ENCODE measurements around the gene PLEKHS1. TPM values are rescaled to one million over a fixed set of nuclear protein-coding genes. Genes with fewer than 3 reads are reported as not detected.
"Not testable (repeated sequence)": the region's sequence is repeated elsewhere in the genome, so short reads cannot be mapped to it uniquely, and the experiment has no call there.

Gene PLEKHS1
- total and polyA plus RNA-seq, 4 experiments from 2014 or later = 0.12 TPM; not detected in 3

GRCh38 chr10:113788604-113789083 is 37.2 kb downstream of the PLEKHS1 start:
- Mint-ChIP-seq H3K9me3 (no peaks in the 10 kb centered on the region), H3K27ac (no peak overlapping the region), H3K27me3 (peaks cover 9 to 23% of the 10 kb centered on the region in 2 donors), H3K4me3 (no peak overlapping the region), H3K36me3 (no peaks in the 10 kb centered on the region), H3K4me1 (no peaks in the 10 kb centered on the region)
- H3K27ac ChIP-seq (ENCODE audit: low read depth, low read length) = no peak overlapping the region
- POLR2A ChIA-PET (ENCODE audit: partially characterized antibody) = no interaction called here
- intact Hi-C loops (cut with micrococcal nuclease) = no loop called here
- no peak for DNase-seq
- H3K27me3 ChIP-seq (ENCODE audit: insufficient read depth, low read length) = peaks cover 3% of the 10 kb centered on the region
- no peaks in the 10 kb centered on the region for H3K4me1 ChIP-seq (ENCODE audit: insufficient read depth, low read length)
- H3K9me3 ChIP-seq (ENCODE audit: control insufficient read depth in 1 of 2, low read length in 2 of 2) = no peaks in the 10 kb centered on the region
- no peaks in the 10 kb centered on the region for H3K36me3 ChIP-seq (ENCODE audit: insufficient read depth, low read length)
- H3K4me3 ChIP-seq (ENCODE audit: low read length in 2 of 2) = no peak overlapping the region
- CTCF ChIA-PET (ENCODE audit: partially characterized antibody) = no interaction called here

- no peak overlapping the region for H3K27ac ChIP-seq (ENCODE audit: low read depth, low read length)
- no peaks in the 10 kb centered on the region for H3K36me3 Mint-ChIP-seq
- no peak overlapping the region for H3K4me3 Mint-ChIP-seq
- H3K4me3 ChIP-seq (ENCODE audit: low read length in 2 of 2) = no peak overlapping the region
- CTCF ChIA-PET (ENCODE audit: partially characterized antibody) = interaction anchor here (1.3 to 1.8 kb wide), 3 partner anchors 11 to 311 kb away, joined by 3 to 9 read pairs (median 4); no protein-coding TSS in a partner anchor
- no peaks in the 10 kb centered on the region for H3K4me1 ChIP-seq (ENCODE audit: insufficient read depth, low read length)
- H3K4me1 Mint-ChIP-seq = no peaks in the 10 kb centered on the region
- DNase-seq = no peak
- H3K27me3 Mint-ChIP-seq = peaks cover 18 to 25% of the 10 kb centered on the region in 2 donors
- intact Hi-C loops (cut with micrococcal nuclease) = no loop called here
- no peaks in the 10 kb centered on the region for H3K9me3 ChIP-seq (ENCODE audit: control insufficient read depth in 1 of 2, low read length in 2 of 2)
- no peak overlapping the region for H3K27ac Mint-ChIP-seq
- H3K27me3 ChIP-seq (ENCODE audit: insufficient read depth, low read length) = peaks cover 3% of the 10 kb centered on the region
- H3K36me3 ChIP-seq (ENCODE audit: insufficient read depth, low read length) = no peaks in the 10 kb centered on the region
- POLR2A ChIA-PET (ENCODE audit: partially characterized antibody) = no interaction called here
- H3K9me3 Mint-ChIP-seq = no peaks in the 10 kb centered on the region
These were observed 40.2 kb downstream of the PLEKHS1 start for GRCh38 chr10:113791691-113792090.

- peaks cover 6% of the 10 kb centered on the region for H3K27me3 ChIP-seq (ENCODE audit: insufficient read depth, low read length)
- ChIA-PET POLR2A (ENCODE audit: partially characterized antibody) (interaction anchor here (0.9 kb wide), 1 partner anchor 1055 kb away, joined by 3 read pairs; no protein-coding TSS in a partner anchor), CTCF (ENCODE audit: partially characterized antibody) (interaction anchor here (1.1 to 9.9 kb wide), 3 partner anchors 9 to 302 kb away, joined by 3 to 129 read pairs (median 6); no protein-coding TSS in a partner anchor)
- H3K27ac ChIP-seq (ENCODE audit: low read depth, low read length) = no peak overlapping the region
- no peaks in the 10 kb centered on the region for H3K4me1 ChIP-seq (ENCODE audit: insufficient read depth, low read length)
- peaks cover 6 to 15% of the 10 kb centered on the region in 2 donors for H3K27me3 Mint-ChIP-seq
- H3K36me3 Mint-ChIP-seq = no peaks in the 10 kb centered on the region
- no peak overlapping the region for H3K27ac Mint-ChIP-seq
- peaks cover 0 to 3% (median 1%) of the 10 kb centered on the region in 4 donors for H3K4me1 Mint-ChIP-seq
- no peak for DNase-seq
- H3K36me3 ChIP-seq (ENCODE audit: insufficient read depth, low read length) = no peaks in the 10 kb centered on the region
- H3K4me3 ChIP-seq (ENCODE audit: low read length in 2 of 2) = no peak overlapping the region
- intact Hi-C loops (cut with micrococcal nuclease) = no loop called here
- H3K9me3 ChIP-seq (ENCODE audit: control insufficient read depth in 1 of 2, low read length in 2 of 2) = no peaks in the 10 kb centered on the region
- H3K4me3 Mint-ChIP-seq = no peak overlapping the region
- H3K9me3 Mint-ChIP-seq = no peaks in the 10 kb centered on the region
These were observed 50.1 kb downstream of the PLEKHS1 start for GRCh38 chr10:113801569-113801968.

GRCh38 chr10:113802997-113803396 is 51.5 kb downstream of the PLEKHS1 start:
- H3K4me1 Mint-ChIP-seq = peaks cover 0 to 3% (median 1%) of the 10 kb centered on the region in 4 donors
- H3K4me3 ChIP-seq (ENCODE audit: low read length in 2 of 2) = no peak overlapping the region
- no peaks in the 10 kb centered on the region for H3K4me1 ChIP-seq (ENCODE audit: insufficient read depth, low read length)
- no peaks in the 10 kb centered on the region for H3K36me3 Mint-ChIP-seq
- CTCF ChIA-PET (ENCODE audit: partially characterized antibody) = interaction anchor here (1.2 to 9.9 kb wide), 3 partner anchors 13 to 301 kb away, joined by 3 to 129 read pairs (median 3); no protein-coding TSS in a partner anchor
- peaks cover 6% of the 10 kb centered on the region for H3K27me3 ChIP-seq (ENCODE audit: insufficient read depth, low read length)
- peaks cover 6 to 15% of the 10 kb centered on the region in 2 donors for H3K27me3 Mint-ChIP-seq
- intact Hi-C loops (cut with micrococcal nuclease) = no loop called here
- H3K4me3 Mint-ChIP-seq = no peak overlapping the region
- no peak overlapping the region for H3K27ac Mint-ChIP-seq
- no peaks in the 10 kb centered on the region for H3K9me3 Mint-ChIP-seq
- H3K27ac ChIP-seq (ENCODE audit: low read depth, low read length) = no peak overlapping the region
- no peaks in the 10 kb centered on the region for H3K9me3 ChIP-seq (ENCODE audit: control insufficient read depth in 1 of 2, low read length in 2 of 2)
- no peak for DNase-seq
- POLR2A ChIA-PET (ENCODE audit: partially characterized antibody) = no interaction called here
- H3K36me3 ChIP-seq (ENCODE audit: insufficient read depth, low read length) = no peaks in the 10 kb centered on the region

GRCh38 chr10:113806503-113806902 is 55.0 kb downstream of the PLEKHS1 start:
- H3K9me3 Mint-ChIP-seq = peaks cover 0 to 2% (median 0%) of the 10 kb centered on the region in 8 donors
- no peak overlapping the region for H3K4me3 Mint-ChIP-seq
- no peaks in the 10 kb centered on the region for H3K36me3 Mint-ChIP-seq
- ChIA-PET POLR2A (ENCODE audit: partially characterized antibody) (interaction anchor here (0.5 kb wide), 1 partner anchor 1460 kb away, joined by 3 read pairs; no protein-coding TSS in a partner anchor), CTCF (ENCODE audit: partially characterized antibody) (interaction anchor here (0.9 to 1.2 kb wide), 5 partner anchors 9 to 309 kb away, joined by 3 to 6 read pairs (median 3); no protein-coding TSS in a partner anchor)
- peaks cover 13 to 19% of the 10 kb centered on the region in 2 donors for H3K27me3 Mint-ChIP-seq
- no peak overlapping the region for H3K27ac Mint-ChIP-seq
- Histone ChIP-seq H3K4me1 (ENCODE audit: insufficient read depth, low read length) (no peaks in the 10 kb centered on the region), H3K9me3 (ENCODE audit: control insufficient read depth in 1 of 2, low read length in 2 of 2) (no peaks in the 10 kb centered on the region), H3K27me3 (ENCODE audit: insufficient read depth, low read length) (peaks cover 6% of the 10 kb centered on the region), H3K4me3 (ENCODE audit: low read length in 2 of 2) (no peak overlapping the region), H3K27ac (ENCODE audit: low read depth, low read length) (no peak overlapping the region), H3K36me3 (ENCODE audit: insufficient read depth, low read length) (no peaks in the 10 kb centered on the region)
- H3K4me1 Mint-ChIP-seq = no peaks in the 10 kb centered on the region
- intact Hi-C loops (cut with micrococcal nuclease) = no loop called here
- DNase-seq = no peak

- DNase-seq = no peak
- ChIA-PET CTCF (ENCODE audit: partially characterized antibody) (interaction anchor here (1.3 kb wide), 2 partner anchors 9 to 295 kb away, joined by 3 to 4 read pairs; no protein-coding TSS in a partner anchor), POLR2A (ENCODE audit: partially characterized antibody) (no interaction called here)
- Mint-ChIP-seq H3K27ac (no peak overlapping the region), H3K27me3 (peaks cover 13 to 23% of the 10 kb centered on the region in 2 donors), H3K36me3 (no peaks in the 10 kb centered on the region), H3K4me1 (no peaks in the 10 kb centered on the region), H3K9me3 (peaks cover 0 to 9% (median 0%) of the 10 kb centered on the region in 8 donors), H3K4me3 (no peak overlapping the region)
- Histone ChIP-seq H3K4me3 (ENCODE audit: low read length in 2 of 2) (no peak overlapping the region), H3K4me1 (ENCODE audit: insufficient read depth, low read length) (no peaks in the 10 kb centered on the region), H3K27ac (ENCODE audit: low read depth, low read length) (no peak overlapping the region), H3K36me3 (ENCODE audit: insufficient read depth, low read length) (no peaks in the 10 kb centered on the region), H3K27me3 (ENCODE audit: insufficient read depth, low read length) (peaks cover 6% of the 10 kb centered on the region), H3K9me3 (ENCODE audit: control insufficient read depth in 1 of 2, low read length in 2 of 2) (no peaks in the 10 kb centered on the region)
- intact Hi-C loops (cut with micrococcal nuclease) = no loop called here
These were observed 56.7 kb downstream of the PLEKHS1 start for GRCh38 chr10:113808168-113808567.

GRCh38 chr10:113814700-113815099 is 63.2 kb downstream of the PLEKHS1 start:
- DNase-seq; H3K4me3 ChIP-seq (ENCODE audit: low read length in 2 of 2); H3K27ac ChIP-seq (ENCODE audit: low read depth, low read length); H3K27me3 Mint-ChIP-seq; POLR2A ChIA-PET (ENCODE audit: partially characterized antibody); H3K9me3 ChIP-seq (ENCODE audit: control insufficient read depth in 1 of 2, low read length in 2 of 2); H3K4me1 Mint-ChIP-seq; H3K27me3 ChIP-seq (ENCODE audit: insufficient read depth, low read length); H3K4me3 Mint-ChIP-seq; H3K4me1 ChIP-seq (ENCODE audit: insufficient read depth, low read length); H3K9me3 Mint-ChIP-seq; H3K36me3 Mint-ChIP-seq; H3K27ac Mint-ChIP-seq; CTCF ChIA-PET (ENCODE audit: partially characterized antibody); intact Hi-C loops (cut with micrococcal nuclease); H3K36me3 ChIP-seq (ENCODE audit: insufficient read depth, low read length): not testable (repeated sequence)
